ENCODE results near the gene CRYBG1. TPM values are rescaled to one million over a fixed set of nuclear protein-coding genes. Genes with fewer than 3 reads are reported as not detected.
"Not testable (repeated sequence)": the region's sequence is repeated elsewhere in the genome, so short reads cannot be mapped to it uniquely, and the experiment has no call there.

The CRYBG1 gene
- total RNA-seq, 1 donor from 2014 or later: 24.9 TPM

DNA sequence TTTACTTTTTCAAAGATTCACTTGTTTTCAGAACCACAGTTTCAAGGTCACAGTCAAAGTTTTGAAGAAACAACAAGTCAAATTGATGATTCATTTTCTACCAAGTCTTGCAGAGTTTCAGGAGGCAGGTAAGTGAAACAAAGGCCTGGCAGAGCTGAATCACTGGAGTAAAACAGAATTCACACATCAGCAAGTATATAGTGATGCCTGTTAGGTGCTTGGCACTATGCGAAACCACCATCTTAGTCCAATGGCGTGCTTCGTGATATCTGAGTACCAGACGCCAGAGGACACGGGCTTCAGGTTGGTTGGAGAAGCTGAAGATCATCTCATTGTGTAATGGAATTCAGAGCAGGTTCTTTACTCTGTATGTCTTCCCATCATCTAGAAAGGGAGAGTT is 192.9 kb downstream of the CRYBG1 start:
- no peak overlapping the region for H3K4me3 ChIP-seq
- TF ChIP-seq, protein P1, sequence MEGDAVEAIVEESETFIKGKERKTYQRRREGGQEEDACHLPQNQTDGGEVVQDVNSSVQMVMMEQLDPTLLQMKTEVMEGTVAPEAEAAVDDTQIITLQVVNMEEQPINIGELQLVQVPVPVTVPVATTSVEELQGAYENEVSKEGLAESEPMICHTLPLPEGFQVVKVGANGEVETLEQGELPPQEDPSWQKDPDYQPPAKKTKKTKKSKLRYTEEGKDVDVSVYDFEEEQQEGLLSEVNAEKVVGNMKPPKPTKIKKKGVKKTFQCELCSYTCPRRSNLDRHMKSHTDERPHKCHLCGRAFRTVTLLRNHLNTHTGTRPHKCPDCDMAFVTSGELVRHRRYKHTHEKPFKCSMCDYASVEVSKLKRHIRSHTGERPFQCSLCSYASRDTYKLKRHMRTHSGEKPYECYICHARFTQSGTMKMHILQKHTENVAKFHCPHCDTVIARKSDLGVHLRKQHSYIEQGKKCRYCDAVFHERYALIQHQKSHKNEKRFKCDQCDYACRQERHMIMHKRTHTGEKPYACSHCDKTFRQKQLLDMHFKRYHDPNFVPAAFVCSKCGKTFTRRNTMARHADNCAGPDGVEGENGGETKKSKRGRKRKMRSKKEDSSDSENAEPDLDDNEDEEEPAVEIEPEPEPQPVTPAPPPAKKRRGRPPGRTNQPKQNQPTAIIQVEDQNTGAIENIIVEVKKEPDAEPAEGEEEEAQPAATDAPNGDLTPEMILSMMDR (IDR thresholded peaks at IDR 0.05): no peak
- DNase-seq: no peak
- intact Hi-C loops (cut with DNase I): no loop called here
- H3K27me3 ChIP-seq: no peaks in the 10 kb centered on the region
- no peak overlapping the region for H3K27ac ChIP-seq
- no peaks in the 10 kb centered on the region for H3K9me3 ChIP-seq
- peaks cover 26% of the 10 kb centered on the region for H3K36me3 ChIP-seq
- ATAC-seq: no peak
- H3K4me1 ChIP-seq: no peaks in the 10 kb centered on the region

DNA sequence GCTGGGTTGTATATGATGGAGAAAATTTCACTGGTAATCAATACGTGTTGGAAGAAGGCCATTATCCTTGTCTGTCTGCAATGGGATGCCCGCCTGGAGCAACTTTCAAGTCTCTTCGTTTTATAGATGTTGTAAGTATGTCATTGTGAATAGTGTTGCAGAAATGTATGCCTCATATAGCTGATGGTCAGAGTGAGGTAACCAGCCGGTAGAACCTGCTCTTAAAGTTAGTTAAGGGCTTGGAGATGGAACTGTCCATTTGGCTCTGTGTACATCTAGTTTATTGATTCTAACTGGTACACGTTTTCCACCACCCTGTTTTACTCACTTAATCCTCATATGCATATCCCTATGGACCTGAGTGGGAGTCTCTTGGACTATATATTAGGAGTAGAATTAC is 195.2 kb downstream of the CRYBG1 start:
- TF ChIP-seq, protein P1 (IDR thresholded peaks at IDR 0.05): no peak
- Histone ChIP-seq H3K27me3 (no peaks in the 10 kb centered on the region), H3K4me1 (no peaks in the 10 kb centered on the region), H3K9me3 (no peaks in the 10 kb centered on the region), H3K4me3 (no peak overlapping the region), H3K36me3 (peaks cover 46% of the 10 kb centered on the region), H3K27ac (no peak overlapping the region)
- DNase-seq: no peak
- intact Hi-C loops (cut with DNase I): no loop called here
- ATAC-seq: no peak

DNA sequence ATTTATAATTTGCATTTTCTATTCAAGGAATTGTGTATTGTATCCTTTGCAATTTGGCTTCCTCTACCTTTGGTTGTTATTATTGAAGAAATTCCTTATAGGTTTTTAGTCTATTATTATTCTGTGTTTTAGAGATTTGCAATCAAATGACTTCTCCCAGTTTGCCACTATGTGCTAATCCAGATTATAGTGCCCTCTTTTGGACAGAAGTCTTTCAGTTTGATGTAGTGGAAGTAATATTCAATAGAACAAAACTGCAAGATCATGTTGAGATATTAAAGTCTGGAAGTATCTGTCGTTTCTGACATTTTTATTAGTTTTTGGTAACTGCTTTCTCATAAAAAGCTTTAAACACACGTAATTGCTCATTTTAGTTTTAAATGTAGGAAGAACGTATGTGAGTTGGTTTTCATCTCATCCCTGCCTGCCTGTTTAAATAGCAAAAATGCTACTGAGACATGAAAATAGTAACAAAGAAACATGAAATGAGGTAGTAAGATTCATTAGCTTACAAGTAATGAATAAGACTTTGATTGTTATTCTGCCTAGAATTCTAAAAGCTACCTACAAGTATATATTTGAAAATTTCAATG is 195.9 kb downstream of the CRYBG1 start:
- peaks cover 53% of the 10 kb centered on the region for H3K36me3 ChIP-seq
- no peaks in the 10 kb centered on the region for H3K27me3 ChIP-seq
- no peaks in the 10 kb centered on the region for H3K9me3 ChIP-seq
- H3K4me1 ChIP-seq: no peaks in the 10 kb centered on the region
- H3K4me3 ChIP-seq: no peak overlapping the region
- DNase-seq: no peak
- ATAC-seq: no peak
- intact Hi-C loops (cut with DNase I): no loop called here
- TF ChIP-seq, protein P1 (IDR thresholded peaks at IDR 0.05): peak; percentile 30
- no peak overlapping the region for H3K27ac ChIP-seq

DNA sequence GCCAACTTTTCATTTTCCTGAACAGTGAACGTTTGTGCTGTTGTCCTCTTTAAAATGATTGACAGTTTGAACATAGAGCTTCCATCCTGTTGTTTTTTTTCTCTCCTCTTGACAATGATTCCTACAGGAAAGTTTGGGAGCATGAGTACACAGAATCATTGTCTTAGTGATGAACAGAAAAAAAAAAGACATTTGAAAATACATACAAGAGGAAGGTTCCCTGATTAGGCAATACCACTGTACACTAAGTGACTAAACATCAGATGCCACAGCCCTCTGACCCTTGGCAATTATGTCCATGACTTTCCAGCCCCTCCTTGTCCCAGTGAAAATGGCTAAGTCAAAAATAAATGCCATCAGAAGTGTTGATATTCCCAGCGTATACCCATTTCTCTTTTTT is 197.3 kb downstream of the CRYBG1 start:
- Histone ChIP-seq H3K27ac (no peak overlapping the region), H3K27me3 (no peaks in the 10 kb centered on the region), H3K9me3 (no peaks in the 10 kb centered on the region), H3K36me3 (peaks cover 59% of the 10 kb centered on the region), H3K4me1 (no peaks in the 10 kb centered on the region), H3K4me3 (no peak overlapping the region)
- DNase-seq (no peak), ATAC-seq (peak; percentile 25)
- intact Hi-C loops (cut with DNase I): no loop called here
- TF ChIP-seq, protein P1 (IDR thresholded peaks at IDR 0.05): no peak

DNA sequence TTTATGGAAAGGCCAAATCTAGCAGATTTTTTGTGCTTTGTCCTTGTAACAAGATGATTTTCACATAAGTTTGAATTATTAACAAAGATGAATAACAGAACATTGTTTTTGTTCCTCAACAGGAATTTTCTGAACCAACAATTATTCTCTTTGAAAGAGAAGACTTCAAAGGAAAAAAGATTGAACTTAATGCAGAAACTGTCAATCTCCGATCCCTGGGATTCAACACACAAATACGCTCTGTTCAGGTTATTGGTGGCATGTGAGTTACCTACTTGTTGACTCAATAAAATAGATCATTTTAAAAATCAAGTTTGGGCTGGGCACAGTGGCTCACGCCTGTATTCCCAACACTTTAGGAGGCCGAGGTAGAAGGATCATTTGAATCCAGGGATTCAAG is 197.8 kb downstream of the CRYBG1 start:
- Histone ChIP-seq H3K27me3 (no peaks in the 10 kb centered on the region), H3K4me3 (no peak overlapping the region), H3K27ac (no peak overlapping the region), H3K36me3 (peaks cover 58% of the 10 kb centered on the region), H3K4me1 (no peaks in the 10 kb centered on the region), H3K9me3 (no peaks in the 10 kb centered on the region)
- TF ChIP-seq, protein P1 (IDR thresholded peaks at IDR 0.05): no peak
- DNase-seq (no peak), ATAC-seq (no peak)
- intact Hi-C loops (cut with DNase I): no loop called here

DNA sequence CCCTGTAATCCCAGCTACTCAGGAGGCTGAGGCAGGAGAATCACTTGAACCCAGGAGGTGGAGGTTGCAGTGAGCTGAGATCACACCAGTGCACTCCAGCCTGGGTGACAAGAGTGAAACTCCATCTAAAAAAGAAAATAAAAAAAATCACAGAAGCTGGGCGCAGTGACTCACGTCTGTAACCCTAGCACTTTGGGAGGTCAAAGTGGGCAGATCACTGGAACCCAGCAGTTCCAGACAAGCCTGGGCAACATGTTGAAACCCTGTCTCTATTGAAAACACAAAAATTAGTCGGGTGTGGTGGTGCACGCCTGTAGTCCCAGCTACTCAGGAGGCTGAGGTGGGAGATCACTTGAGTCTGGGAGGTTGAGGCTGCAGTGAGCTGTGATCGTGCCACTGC is 199.1 kb downstream of the CRYBG1 start:
- H3K27me3 ChIP-seq; H3K4me1 ChIP-seq; H3K4me3 ChIP-seq; intact Hi-C loops (cut with DNase I); DNase-seq; ATAC-seq; H3K27ac ChIP-seq; H3K9me3 ChIP-seq: not testable (repeated sequence)
- H3K36me3 ChIP-seq: peaks cover 54% of the 10 kb centered on the region

Data from upper lobe of right lung (tissue), 1 donor.